ENCODE results near the gene IQCN.

Gene IQCN

GRCh38 chr19:18304458-18305310, 30.4 kb upstream of the IQCN start:
- peak in 2 of 3 donors; percentile 77 to 80 for DNase-seq (ENCODE audit: low read depth in 3 of 3)

GRCh38 chr19:18304208-18304457, 29.9 kb upstream of the IQCN start:
- DNase-seq (ENCODE audit: low read depth in 3 of 3) = no peak

- DNase-seq (ENCODE audit: low read depth in 3 of 3) = no peak
These were observed 27.5 kb upstream of the IQCN start for GRCh38 chr19:18301718-18302111.

- no peak for DNase-seq (ENCODE audit: low read depth in 3 of 3)
These were observed 26.9 kb upstream of the IQCN start for GRCh38 chr19:18300930-18301717.

- no peak for DNase-seq (ENCODE audit: low read depth in 3 of 3)
These were observed 25.4 kb upstream of the IQCN start for GRCh38 chr19:18299654-18300053.

- no peak for DNase-seq (ENCODE audit: low read depth in 3 of 3)
These were observed 24.3 kb upstream of the IQCN start for GRCh38 chr19:18298601-18299000.

GRCh38 chr19:18297308-18297707, 23.1 kb upstream of the IQCN start:
- no peak for DNase-seq (ENCODE audit: low read depth in 3 of 3)

GRCh38 chr19:18295034-18295451, 20.8 kb upstream of the IQCN start:
- DNase-seq (ENCODE audit: low read depth in 3 of 3) = no peak

GRCh38 chr19:18294467-18294864, 20.2 kb upstream of the IQCN start:
- DNase-seq (ENCODE audit: low read depth in 3 of 3) = peak; percentile 80 to 97 (median 84)

- no peak for DNase-seq (ENCODE audit: low read depth in 3 of 3)
These were observed 19.6 kb upstream of the IQCN start for GRCh38 chr19:18293642-18294466.

GRCh38 chr19:18292810-18293641, 18.8 kb upstream of the IQCN start:
- DNase-seq (ENCODE audit: low read depth in 3 of 3) = peak in 1 of 3 donors; percentile 54

GRCh38 chr19:18292462-18292809, 18.2 kb upstream of the IQCN start:
- DNase-seq (ENCODE audit: low read depth in 3 of 3) = no peak

- DNase-seq (ENCODE audit: low read depth in 3 of 3) = peak; percentile 79 to 91 (median 86)
These were observed 17.6 kb upstream of the IQCN start for GRCh38 chr19:18291590-18292461.

- DNase-seq (ENCODE audit: low read depth in 3 of 3) = no peak
These were observed 16.8 kb upstream of the IQCN start for GRCh38 chr19:18291019-18291524.

GRCh38 chr19:18290302-18291018, 16.2 kb upstream of the IQCN start:
- peak; percentile 85 to 95 (median 88) for DNase-seq (ENCODE audit: low read depth in 3 of 3)

- DNase-seq (ENCODE audit: low read depth in 3 of 3) = no peak
These were observed 15.4 kb upstream of the IQCN start for GRCh38 chr19:18289471-18290301.

GRCh38 chr19:18287836-18288772, 13.9 kb upstream of the IQCN start:
- DNase-seq (ENCODE audit: low read depth in 3 of 3) = no peak

Measured in stimulated activated CD4-positive, alpha-beta T cell treated with anti-CD3 and anti-CD28 coated beads, TNF-alpha, amount 100 ng/mL, for 48 hours (primary cell).